Peyer's patch (tissue), 4 donors: ENCODE measurements around the gene OAS2.

ENCODE experiments used
- CTCF ChIP-seq, 6 experiments: fragments of 450-650 bp in 4 of 6; fragments of 200-600 bp in 2 of 6; sonication (generic) in 1 of 6; IDR thresholded peaks; one replicate each; pipeline ENCODE4 v1.5.1; 2017 to 2019; ENCODE audit warnings: antibody characterized with exemption in 6 of 6, mild to moderate bottlenecking in 3 of 6, moderate library complexity in 1 of 6
- POLR2A ChIP-seq, 2 donors: fragments of 450-650 bp; IDR thresholded peaks; one replicate each; pipeline ENCODE4 v1.5.1; 2017; ENCODE audit warnings: antibody characterized with exemption in 2 of 2, mild to moderate bottlenecking in 2 of 2, moderate library complexity in 2 of 2

- TF ChIP-seq CTCF (IDR thresholded peaks at IDR 0.05) (no peak), POLR2A (IDR thresholded peaks at IDR 0.05) (no peak)
Measured at GRCh38 chr12:113050795-113051194, 72.5 kb downstream of the OAS2 start.
